Measurements from ENCODE around the gene AKAP13. TPM values are rescaled to one million over a fixed set of nuclear protein-coding genes. Genes with fewer than 3 reads are reported as not detected.
A peak's percentile ranks its signal among the peaks of the same experiment; 100 is the strongest.

AKAP13 gene
- polyA plus RNA-seq, 3 donors: 47.9 to 99.7 (median 92.6) TPM

GRCh38 chr15:85700767-85701166, 320.4 kb downstream of the AKAP13 start:
- H3K79me2 ChIP-seq (ENCODE audit: insufficient read depth, low read length): peaks cover 78% of the 10 kb centered on the region
- no peak for TF ChIP-seq CTCF (IDR thresholded peaks at IDR 0.05)
- no peak overlapping the region for H3K9ac ChIP-seq (ENCODE audit: insufficient read depth, low read length, poor library complexity, severe bottlenecking)
- intact Hi-C loops (cut with micrococcal nuclease): no loop called here
- no peak for DNase-seq
- H3K36me3 ChIP-seq (replicated peaks in 1 of 2; ENCODE audit: control insufficient read depth in 1 of 2, insufficient read depth in 2 of 2, low read length in 2 of 2): peaks cover 78 to 96% of the 10 kb centered on the region in 2 donors
- H3K9me3 ChIP-seq (replicated peaks in 1 of 2; ENCODE audit: control insufficient read depth in 1 of 2, insufficient read depth in 1 of 2, low read length in 2 of 2): no peaks in the 10 kb centered on the region
- peaks cover 97% of the 10 kb centered on the region for H4K20me1 ChIP-seq (ENCODE audit: insufficient read depth, low read length)
- no peak overlapping the region for H3K4me3 ChIP-seq (replicated peaks in 1 of 3; ENCODE audit: low read depth in 2 of 3, low read length in 3 of 3)
- H3K27me3 ChIP-seq (ENCODE audit: control insufficient read depth in 2 of 2, insufficient read depth in 2 of 2, low read length in 2 of 2): no peaks in the 10 kb centered on the region
- H3K9me3 Mint-ChIP-seq: no peaks in the 10 kb centered on the region
- no peak overlapping the region for H2AFZ ChIP-seq (ENCODE audit: insufficient read depth, low read depth, low read length, poor library complexity, severe bottlenecking)
- no peak overlapping the region for H3K4me2 ChIP-seq (replicated peaks; ENCODE audit: extremely low read depth, low read length, poor library complexity, severe bottlenecking)
- WGBS (ENCODE audit: insufficient coverage): no CpG with 5 or more reads among the region's 3 CpGs
- peaks cover 10 to 13% of the 10 kb centered on the region in 2 donors for H3K4me1 ChIP-seq (ENCODE audit: control insufficient read depth in 1 of 2, insufficient read depth in 2 of 2, low read length in 2 of 2)
- peaks cover 0 to 1% (median 0%) of the 10 kb centered on the region in 3 donors for H3K27me3 Mint-ChIP-seq (ENCODE audit: low read depth in 3 of 3)
- H3K4me1 Mint-ChIP-seq: peaks cover 23% of the 10 kb centered on the region
- peak overlapping the region in 1 of 2 donors; percentile 54 for H3K27ac ChIP-seq (ENCODE audit: low read depth in 1 of 2, low read length in 2 of 2)
- no peak overlapping the region for H3K4me3 Mint-ChIP-seq
- H3K27ac Mint-ChIP-seq: peak overlapping the region in 3 of 7 donors; percentile 37 to 90 (median 80)
- peaks cover 66 to 87% of the 10 kb centered on the region in 2 donors for H3K36me3 Mint-ChIP-seq

- Mint-ChIP-seq H3K27me3 (ENCODE audit: low read depth in 3 of 3) (no peaks in the 10 kb centered on the region), H3K4me1 (peaks cover 40% of the 10 kb centered on the region), H3K4me3 (no peak overlapping the region), H3K27ac (peak overlapping the region; percentile 80 to 90 (median 87)), H3K36me3 (peaks cover 62 to 85% of the 10 kb centered on the region in 2 donors), H3K9me3 (no peaks in the 10 kb centered on the region)
- intact Hi-C loops (cut with micrococcal nuclease): no loop called here
- Histone ChIP-seq H2AFZ (ENCODE audit: insufficient read depth, low read depth, low read length, poor library complexity, severe bottlenecking) (no peak overlapping the region), H3K4me1 (ENCODE audit: control insufficient read depth in 1 of 2, insufficient read depth in 2 of 2, low read length in 2 of 2) (peaks cover 24 to 30% of the 10 kb centered on the region in 2 donors), H4K20me1 (ENCODE audit: insufficient read depth, low read length) (peaks cover 99% of the 10 kb centered on the region), H3K9ac (ENCODE audit: insufficient read depth, low read length, poor library complexity, severe bottlenecking) (no peak overlapping the region), H3K27me3 (ENCODE audit: control insufficient read depth in 2 of 2, insufficient read depth in 2 of 2, low read length in 2 of 2) (no peaks in the 10 kb centered on the region), H3K9me3 (replicated peaks in 1 of 2; ENCODE audit: control insufficient read depth in 1 of 2, insufficient read depth in 1 of 2, low read length in 2 of 2) (no peaks in the 10 kb centered on the region), H3K79me2 (ENCODE audit: insufficient read depth, low read length) (peaks cover 82% of the 10 kb centered on the region), H3K27ac (ENCODE audit: low read depth in 1 of 2, low read length in 2 of 2) (peak overlapping the region; percentile 26 to 69), H3K4me3 (replicated peaks in 1 of 3; ENCODE audit: low read depth in 2 of 3, low read length in 3 of 3) (no peak overlapping the region), H3K36me3 (replicated peaks in 1 of 2; ENCODE audit: control insufficient read depth in 1 of 2, insufficient read depth in 2 of 2, low read length in 2 of 2) (peaks cover 70 to 96% of the 10 kb centered on the region in 2 donors), H3K4me2 (replicated peaks; ENCODE audit: extremely low read depth, low read length, poor library complexity, severe bottlenecking) (no peak overlapping the region)
- no peak for TF ChIP-seq CTCF (IDR thresholded peaks at IDR 0.05)
- peak; percentile 48 to 84 (median 55) for DNase-seq
- 0% methylated on average over 2 of the region's 7 CpGs for WGBS (ENCODE audit: insufficient coverage)
Measured at GRCh38 chr15:85702321-85703101, 322.1 kb downstream of the AKAP13 start.
